ENCODE data around the gene SEMA3G.

Gene SEMA3G

GRCh38 chr3:52452126-52452525, 7.2 kb upstream of the SEMA3G start:
- H3K9ac ChIP-seq: no peak overlapping the region
- no peak overlapping the region for H2AFZ ChIP-seq
- no peaks in the 10 kb centered on the region for H3K27me3 ChIP-seq (ENCODE audit: control insufficient read depth, insufficient read depth, low read length)
- H3K36me3 ChIP-seq (ENCODE audit: control insufficient read depth, insufficient read depth, low read length): no peaks in the 10 kb centered on the region
- no peak overlapping the region for H3K27ac ChIP-seq
- no peak overlapping the region for H3K4me3 ChIP-seq (ENCODE audit: low read depth, low read length)
- peaks cover 25% of the 10 kb centered on the region for H3K4me1 ChIP-seq
- no peak overlapping the region for H3K4me2 ChIP-seq (ENCODE audit: low read length)
- H3K79me2 ChIP-seq: peaks cover 3% of the 10 kb centered on the region
- no peak for TF ChIP-seq CTCF (IDR thresholded peaks at IDR 0.05)
- H3K9me3 ChIP-seq (ENCODE audit: control insufficient read depth, low read length): no peaks in the 10 kb centered on the region

GRCh38 chr3:52451237-52452083, 6.6 kb upstream of the SEMA3G start:
- Histone ChIP-seq H3K9ac (no peak overlapping the region), H3K4me2 (ENCODE audit: low read length) (no peak overlapping the region), H3K36me3 (ENCODE audit: control insufficient read depth, insufficient read depth, low read length) (no peaks in the 10 kb centered on the region), H3K9me3 (ENCODE audit: control insufficient read depth, low read length) (no peaks in the 10 kb centered on the region), H3K79me2 (peaks cover 3% of the 10 kb centered on the region), H3K27me3 (ENCODE audit: control insufficient read depth, insufficient read depth, low read length) (no peaks in the 10 kb centered on the region), H3K27ac (peak overlapping the region; percentile 85), H2AFZ (no peak overlapping the region), H3K4me3 (ENCODE audit: low read depth, low read length) (no peak overlapping the region), H3K4me1 (peaks cover 23% of the 10 kb centered on the region)
- no peak for TF ChIP-seq CTCF (IDR thresholded peaks at IDR 0.05)

- peak overlapping the region; percentile 42 for H3K4me2 ChIP-seq (ENCODE audit: low read length)
- H3K27me3 ChIP-seq (ENCODE audit: control insufficient read depth, insufficient read depth, low read length): no peaks in the 10 kb centered on the region
- peaks cover 3% of the 10 kb centered on the region for H3K79me2 ChIP-seq
- no peak overlapping the region for H3K4me3 ChIP-seq (ENCODE audit: low read depth, low read length)
- H3K4me1 ChIP-seq: peaks cover 20% of the 10 kb centered on the region
- H3K9me3 ChIP-seq (ENCODE audit: control insufficient read depth, low read length): no peaks in the 10 kb centered on the region
- H3K9ac ChIP-seq: no peak overlapping the region
- peak overlapping the region; percentile 85 for H3K27ac ChIP-seq
- no peak for TF ChIP-seq CTCF (IDR thresholded peaks at IDR 0.05)
- no peaks in the 10 kb centered on the region for H3K36me3 ChIP-seq (ENCODE audit: control insufficient read depth, insufficient read depth, low read length)
- peak overlapping the region; percentile 74 for H2AFZ ChIP-seq
Observed at GRCh38 chr3:52450489-52451236, 5.8 kb upstream of the SEMA3G start.

- TF ChIP-seq CTCF (IDR thresholded peaks at IDR 0.05): no peak
- Histone ChIP-seq H2AFZ (no peak overlapping the region), H3K9me3 (ENCODE audit: control insufficient read depth, low read length) (no peaks in the 10 kb centered on the region), H3K9ac (no peak overlapping the region), H3K79me2 (no peaks in the 10 kb centered on the region), H3K27ac (no peak overlapping the region), H3K4me3 (ENCODE audit: low read depth, low read length) (no peak overlapping the region), H3K27me3 (ENCODE audit: control insufficient read depth, insufficient read depth, low read length) (no peaks in the 10 kb centered on the region), H3K4me1 (peaks cover 17% of the 10 kb centered on the region), H3K36me3 (ENCODE audit: control insufficient read depth, insufficient read depth, low read length) (no peaks in the 10 kb centered on the region), H3K4me2 (ENCODE audit: low read length) (no peak overlapping the region)
Observed at GRCh38 chr3:52447512-52448355, 2.8 kb upstream of the SEMA3G start.
